Ascending aorta (tissue), 2 donors: ENCODE data around the gene CDC14B. TPM values are rescaled to one million over a fixed set of nuclear protein-coding genes. Genes with fewer than 3 reads are reported as not detected.

ENCODE experiments used
- DNase-seq, 2 donors: peaks; one replicate each; pipeline ENCODE4 v3.0.0-alpha.2; 2019; ENCODE audit warnings: low spot score in 2 of 2
- H3K27ac ChIP-seq, 2 donors: fragments of 200-600 bp; sonication (generic); one replicate each; pipeline ENCODE4 v1.5.1; 2016 to 2017; ENCODE audit warnings: mild to moderate bottlenecking in 1 of 2
- H3K27me3 ChIP-seq: fragments of 200-600 bp; sonication (generic); one replicate; pipeline ENCODE4 v1.5.1; 2017
- H3K36me3 ChIP-seq, 2 donors: fragments of 200-600 bp; sonication (generic); one replicate each; pipeline ENCODE4 v1.5.1; 2016
- H3K4me1 ChIP-seq, 2 donors: fragments of 200-600 bp; sonication (generic); one replicate each; pipeline ENCODE4 v1.5.1; 2016 to 2017; ENCODE audit warnings: mild to moderate bottlenecking in 1 of 2
- H3K4me3 ChIP-seq, 2 donors: fragments of 200-600 bp; sonication (generic); one replicate each; pipeline ENCODE4 v1.5.1; 2016 to 2017; ENCODE audit warnings: mild to moderate bottlenecking in 1 of 2
- H3K9me3 ChIP-seq, 2 donors: fragments of 200-600 bp; sonication (generic); one replicate each; pipeline ENCODE4 v1.5.1; 2016
- CTCF ChIP-seq, 3 experiments: fragments of 200-600 bp in 2 of 3; fragments of 450-650 bp in 1 of 3; sonication (generic) in 2 of 3; IDR thresholded peaks; one replicate each; pipeline ENCODE4 v1.5.1; 2016 to 2019; ENCODE audit warnings: antibody characterized with exemption in 3 of 3, mild to moderate bottlenecking in 1 of 3, moderate library complexity in 1 of 3
- intact Hi-C: fragments of 100-400 bp; cut with DNase I; formaldehyde crosslinking; loops from one replicate; pipeline ENCODE4 v1.15.1; 2023
- total RNA-seq: library from RNA; depleted of rRNA; stranded (reverse); fragments of >200 nt; gene quantifications from one replicate; pipeline ENCODE4 v1.1.0, GENCODE V29; 2016

Gene CDC14B
- total RNA-seq, 1 donor from 2014 or later = 47.8 TPM

GRCh38 chr9:96620181-96620514, 505 bp upstream of the CDC14B start:
- Histone ChIP-seq H3K4me1 (no peaks in the 10 kb centered on the region), H3K27me3 (no peaks in the 10 kb centered on the region), H3K36me3 (no peaks in the 10 kb centered on the region), H3K4me3 (peak overlapping the region; percentile 98), H3K9me3 (no peaks in the 10 kb centered on the region), H3K27ac (peak overlapping the region in 1 of 2 donors; percentile 69)
- no peak for TF ChIP-seq CTCF (IDR thresholded peaks at IDR 0.05)
- no peak for DNase-seq
- intact Hi-C loops = no loop called here

GRCh38 chr9:96619124-96619465, 548 bp downstream of the CDC14B start:
- TF ChIP-seq CTCF (IDR thresholded peaks at IDR 0.05) = no peak
- Histone ChIP-seq H3K27ac (peak overlapping the region; percentile 91 to 93), H3K4me1 (no peaks in the 10 kb centered on the region), H3K36me3 (no peaks in the 10 kb centered on the region), H3K4me3 (peak overlapping the region; percentile 98), H3K9me3 (no peaks in the 10 kb centered on the region), H3K27me3 (no peaks in the 10 kb centered on the region)
- intact Hi-C loops = loop anchor here (1.0 to 10.0 kb wide), 7 partner anchors 35 to 1112 kb away; partner anchors contain the start of genes SLC35D2 and ZNF367
- DNase-seq = no peak

- Histone ChIP-seq H3K4me1 (no peaks in the 10 kb centered on the region), H3K4me3 (peak overlapping the region; percentile 98), H3K27ac (peak overlapping the region; percentile 91 to 93), H3K36me3 (no peaks in the 10 kb centered on the region), H3K9me3 (no peaks in the 10 kb centered on the region), H3K27me3 (no peaks in the 10 kb centered on the region)
- TF ChIP-seq CTCF (IDR thresholded peaks at IDR 0.05) = no peak
- intact Hi-C loops = loop anchor here (1.0 to 10.0 kb wide), 7 partner anchors 36 to 1111 kb away; partner anchors contain the start of genes SLC35D2 and ZNF367
- peak in 1 of 2 donors; percentile 89 for DNase-seq
These were observed 1.2 kb downstream of the CDC14B start for GRCh38 chr9:96618209-96619123.

GRCh38 chr9:96617439-96618185, 2.0 kb downstream of the CDC14B start:
- no peak for TF ChIP-seq CTCF (IDR thresholded peaks at IDR 0.05)
- H3K9me3 ChIP-seq = no peaks in the 10 kb centered on the region
- H3K36me3 ChIP-seq = no peaks in the 10 kb centered on the region
- intact Hi-C loops = loop anchor here (2.0 to 10.0 kb wide), 5 partner anchors 51 to 1110 kb away; partner anchors contain the start of genes SLC35D2 and ZNF367
- peaks cover 0 to 5% of the 10 kb centered on the region in 2 donors for H3K4me1 ChIP-seq
- H3K27me3 ChIP-seq = no peaks in the 10 kb centered on the region
- peak overlapping the region; percentile 91 to 93 for H3K27ac ChIP-seq
- DNase-seq = no peak
- peak overlapping the region; percentile 98 for H3K4me3 ChIP-seq

- Histone ChIP-seq H3K4me3 (no peak overlapping the region), H3K27ac (peak overlapping the region in 1 of 2 donors; percentile 30), H3K4me1 (peaks cover 0 to 11% of the 10 kb centered on the region in 2 donors), H3K9me3 (no peaks in the 10 kb centered on the region), H3K36me3 (no peaks in the 10 kb centered on the region), H3K27me3 (no peaks in the 10 kb centered on the region)
- no peak for DNase-seq
- intact Hi-C loops = loop anchor here (5.0 to 10.0 kb wide), 3 partner anchors 132 to 1110 kb away; partner anchors contain the start of gene SLC35D2
- TF ChIP-seq CTCF (IDR thresholded peaks at IDR 0.05) = no peak
These were observed 2.7 kb downstream of the CDC14B start for GRCh38 chr9:96616817-96617438.
